ENCODE results near the gene SNAPIN. TPM values are rescaled to one million over a fixed set of nuclear protein-coding genes. Genes with fewer than 3 reads are reported as not detected.
"Not testable (repeated sequence)": the region's sequence is repeated elsewhere in the genome, so short reads cannot be mapped to it uniquely, and the experiment has no call there.

Gene SNAPIN
- total RNA-seq, 1 experiment from 2014 or later = 39.1 TPM

- H3K4me2 ChIP-seq (ENCODE audit: low read length); CTCF ChIA-PET; H3K9me2 ChIP-seq (ENCODE audit: insufficient read depth); BruUV-seq (replicated peaks); DNase-seq (ENCODE audit: low read depth, low spot score); H4K20me1 ChIP-seq (ENCODE audit: insufficient read depth); H3K4me3 ChIP-seq (replicated peaks in 1 of 2; ENCODE audit: low read depth in 1 of 2, low read length in 2 of 2); intact Hi-C loops (cut with micrococcal nuclease); H3K27me3 ChIP-seq (ENCODE audit: insufficient read depth, low read length); H2AFZ ChIP-seq (ENCODE audit: low read depth, low read length, poor library complexity, severe bottlenecking); H3K9me3 ChIP-seq (ENCODE audit: control insufficient read depth in 1 of 2, insufficient read depth in 1 of 2, low read depth in 1 of 2, low read length in 2 of 2); H3K4me1 ChIP-seq (ENCODE audit: control insufficient read depth in 1 of 2, insufficient read depth in 2 of 2, low read length in 2 of 2); ATAC-seq; RAD21 ChIA-PET (ENCODE audit: low non-redundant PET in 1 of 2, low total read pairs in 2 of 2, uncharacterized antibody in 2 of 2, unreplicated experiment in 2 of 2); H3K9ac ChIP-seq (ENCODE audit: low read length); H3K27ac ChIP-seq (ENCODE audit: low read depth, low read length): not testable (repeated sequence)
- peaks cover 81 to 92% of the 10 kb centered on the region in 2 experiments for H3K36me3 ChIP-seq (ENCODE audit: control insufficient read depth in 1 of 2, insufficient read depth in 2 of 2, low read length in 2 of 2)
- POLR2A ChIA-PET = interaction anchor here (1.0 kb wide), 1 partner anchor 25 kb away, joined by 3 read pairs; the partner anchor contains the start of gene S100A14
- H3K79me2 ChIP-seq (ENCODE audit: insufficient read depth, low read length) = peaks cover 99% of the 10 kb centered on the region
Measured at GRCh38 chr1:153640213-153640612, 18.3 kb upstream of the SNAPIN start.

GRCh38 chr1:153640861-153641260 lies 17.6 kb upstream of the SNAPIN start:
- Histone ChIP-seq H3K9me3 (ENCODE audit: control insufficient read depth in 1 of 2, insufficient read depth in 1 of 2, low read depth in 1 of 2, low read length in 2 of 2) (no peaks in the 10 kb centered on the region), H3K27ac (ENCODE audit: low read depth, low read length) (no peak overlapping the region), H2AFZ (ENCODE audit: low read depth, low read length, poor library complexity, severe bottlenecking) (no peak overlapping the region), H3K4me3 (replicated peaks in 1 of 2; ENCODE audit: low read depth in 1 of 2, low read length in 2 of 2) (no peak overlapping the region), H3K9me2 (ENCODE audit: insufficient read depth) (no peaks in the 10 kb centered on the region), H4K20me1 (ENCODE audit: insufficient read depth) (peaks cover 8% of the 10 kb centered on the region; the same call in 1 of the 2 replicates), H3K9ac (ENCODE audit: low read length) (no peak overlapping the region), H3K4me2 (ENCODE audit: low read length) (no peak overlapping the region), H3K4me1 (ENCODE audit: control insufficient read depth in 1 of 2, insufficient read depth in 2 of 2, low read length in 2 of 2) (peaks cover 1 to 2% of the 10 kb centered on the region in 2 experiments), H3K79me2 (ENCODE audit: insufficient read depth, low read length) (peaks cover 92% of the 10 kb centered on the region), H3K36me3 (ENCODE audit: control insufficient read depth in 1 of 2, insufficient read depth in 2 of 2, low read length in 2 of 2) (peaks cover 87 to 96% of the 10 kb centered on the region in 2 experiments), H3K27me3 (ENCODE audit: insufficient read depth, low read length) (no peaks in the 10 kb centered on the region)
- TF ChIP-seq POLR2AphosphoS5 (IDR thresholded peaks at IDR 0.05; ENCODE audit: low read depth, low read length) (peak; percentile 13; the same call in 1 of the 2 replicates), EZH2 (IDR thresholded peaks at IDR 0.05) (no peak), YY1 (IDR thresholded peaks at IDR 0.05; ENCODE audit: extremely low read depth, insufficient replicate concordance, low read depth, low read length) (no peak)
- ChIA-PET CTCF (no interaction called here), RAD21 (ENCODE audit: low non-redundant PET in 1 of 2, low total read pairs in 2 of 2, uncharacterized antibody in 2 of 2, unreplicated experiment in 2 of 2) (no interaction called here), POLR2A (no interaction called here)
- ATAC-seq (no peak), DNase-seq (ENCODE audit: low read depth, low spot score) (no peak)
- intact Hi-C loops (cut with micrococcal nuclease) = no loop called here
- BruUV-seq (replicated peaks) = no TSS peak
